ENCODE measurements around the gene NTM.

The NTM gene

GRCh38 chr11:132037467-132037862 is 667.0 kb downstream of the NTM start:
- DNase-seq (ENCODE audit: low read depth in 1 of 2, low spot score in 1 of 2) = no peak

GRCh38 chr11:132037956-132038355 is 667.5 kb downstream of the NTM start:
- no peak for DNase-seq (ENCODE audit: low read depth in 1 of 2, low spot score in 1 of 2)
- no peak overlapping the region for H3K4me3 ChIP-seq (replicated peaks; ENCODE audit: insufficient read depth, low read length)
- TF ChIP-seq REST (IDR thresholded peaks at IDR 0.05; ENCODE audit: insufficient replicate concordance, low read depth) (no peak), SPI1 (IDR thresholded peaks at IDR 0.05; ENCODE audit: borderline replicate concordance, low read depth) (no peak), POLR2AphosphoS5 (IDR thresholded peaks at IDR 0.05; ENCODE audit: low read depth) (no peak), CTCF (IDR thresholded peaks at IDR 0.05; ENCODE audit: insufficient read depth, low read length) (no peak), GABPA (IDR thresholded peaks at IDR 0.05; ENCODE audit: low read depth) (no peak)
- no peaks in the 10 kb centered on the region for H3K27me3 ChIP-seq (ENCODE audit: insufficient read depth, poor library complexity, severe bottlenecking)
- no peak overlapping the region for H3K27ac ChIP-seq (replicated peaks)

More at GRCh38 chr11:132037467-132037862, 667.0 kb downstream of the NTM start:
- Histone ChIP-seq H3K4me3 (replicated peaks; ENCODE audit: insufficient read depth, low read length) (no peak overlapping the region), H3K27me3 (ENCODE audit: insufficient read depth, poor library complexity, severe bottlenecking) (no peaks in the 10 kb centered on the region), H3K27ac (replicated peaks) (no peak overlapping the region)
- no peak for TF ChIP-seq POLR2AphosphoS5 (IDR thresholded peaks at IDR 0.05; ENCODE audit: low read depth)
- no peak for TF ChIP-seq GABPA (IDR thresholded peaks at IDR 0.05; ENCODE audit: low read depth)
- TF ChIP-seq CTCF (IDR thresholded peaks at IDR 0.05; ENCODE audit: insufficient read depth, low read length) = no peak
- TF ChIP-seq SPI1 (IDR thresholded peaks at IDR 0.05; ENCODE audit: borderline replicate concordance, low read depth) = no peak
- no peak for TF ChIP-seq REST (IDR thresholded peaks at IDR 0.05; ENCODE audit: insufficient replicate concordance, low read depth)

- Histone ChIP-seq H3K27ac (replicated peaks) (no peak overlapping the region), H3K27me3 (ENCODE audit: insufficient read depth, poor library complexity, severe bottlenecking) (no peaks in the 10 kb centered on the region), H3K4me3 (replicated peaks; ENCODE audit: insufficient read depth, low read length) (no peak overlapping the region)
- DNase-seq (ENCODE audit: low read depth in 1 of 2, low spot score in 1 of 2) = no peak
- TF ChIP-seq CTCF (IDR thresholded peaks at IDR 0.05; ENCODE audit: insufficient read depth, low read length) (no peak), SPI1 (IDR thresholded peaks at IDR 0.05; ENCODE audit: borderline replicate concordance, low read depth) (no peak), GABPA (IDR thresholded peaks at IDR 0.05; ENCODE audit: low read depth) (no peak), POLR2AphosphoS5 (IDR thresholded peaks at IDR 0.05; ENCODE audit: low read depth) (no peak)
These were observed 669.1 kb downstream of the NTM start for GRCh38 chr11:132039521-132039920.

GRCh38 chr11:132042296-132042695 is 671.9 kb downstream of the NTM start:
- H3K4me3 ChIP-seq (replicated peaks; ENCODE audit: insufficient read depth, low read length) = no peak overlapping the region
- no peaks in the 10 kb centered on the region for H3K27me3 ChIP-seq (ENCODE audit: insufficient read depth, poor library complexity, severe bottlenecking)
- TF ChIP-seq SPI1 (IDR thresholded peaks at IDR 0.05; ENCODE audit: borderline replicate concordance, low read depth) = no peak
- TF ChIP-seq CTCF (IDR thresholded peaks at IDR 0.05; ENCODE audit: insufficient read depth, low read length) = no peak
- TF ChIP-seq GABPA (IDR thresholded peaks at IDR 0.05; ENCODE audit: low read depth) = no peak
- TF ChIP-seq POLR2AphosphoS5 (IDR thresholded peaks at IDR 0.05; ENCODE audit: low read depth) = no peak
- no peak for TF ChIP-seq REST (IDR thresholded peaks at IDR 0.05; ENCODE audit: insufficient replicate concordance, low read depth)
- DNase-seq (ENCODE audit: low read depth in 1 of 2, low spot score in 1 of 2) = no peak
- no peak overlapping the region for H3K27ac ChIP-seq (replicated peaks)
